ENCODE results near the gene SPNS3.

DNA sequence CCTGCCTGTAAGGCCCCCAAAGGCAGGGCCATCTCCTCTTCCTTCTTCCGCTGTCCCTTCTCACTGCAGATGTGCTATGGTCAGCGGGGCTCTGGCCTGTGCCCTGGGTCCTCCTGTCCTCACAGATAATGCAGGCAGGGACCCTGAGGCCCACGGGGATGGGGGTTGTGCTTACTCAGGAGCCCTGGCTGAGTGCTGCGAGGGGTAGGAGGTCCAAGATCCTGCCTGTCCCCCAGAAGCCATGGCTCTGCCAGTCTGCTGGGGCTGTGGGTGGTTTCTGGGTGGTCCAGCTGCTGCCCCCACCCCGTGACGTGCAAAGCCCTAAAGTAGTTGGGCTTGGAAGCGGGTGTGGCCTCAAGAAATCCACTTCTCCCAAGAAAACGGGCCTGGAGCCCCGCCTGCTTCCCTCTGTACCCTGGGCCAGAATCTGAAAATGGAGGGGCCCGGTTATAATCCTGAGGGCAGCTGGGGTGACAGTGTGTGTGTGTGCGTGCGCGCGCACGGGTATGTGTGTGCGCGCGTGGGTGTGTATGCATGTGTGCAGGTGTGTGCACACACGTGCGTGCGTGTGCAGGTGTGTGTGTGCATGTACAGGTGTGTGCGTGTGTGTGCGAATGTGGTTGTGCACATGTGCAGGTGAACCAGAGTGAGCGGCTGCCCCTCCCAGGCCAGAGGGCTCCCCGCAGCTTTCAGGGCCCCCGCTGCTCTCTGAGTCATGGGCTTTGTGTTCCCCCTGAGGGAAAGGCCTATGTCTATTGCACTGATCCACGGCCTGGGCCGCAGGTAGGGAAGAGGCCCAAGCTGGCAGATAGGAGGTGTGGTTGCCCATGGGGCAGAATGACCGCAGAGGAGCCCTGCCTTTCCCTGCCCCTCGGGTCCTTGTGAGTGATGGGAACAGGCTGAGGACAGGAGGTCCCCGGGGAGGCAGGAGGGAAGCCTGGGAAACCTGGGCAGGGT lies 78.7 kb downstream of the SPNS3 start:
- TF ChIP-seq CTCF (IDR thresholded peaks at IDR 0.05) (no peak), POLR2A (IDR thresholded peaks at IDR 0.05) (no peak), POLR2AphosphoS5 (IDR thresholded peaks at IDR 0.05) (no peak)
